NCI-H526 (cell line): ENCODE data around the gene TRAF3IP3.

ENCODE experiments used
- DNase-seq, 2 experiments: peaks; one replicate each; lab custom pipeline; 2025; lab: John Stamatoyannopoulos, UW

Gene TRAF3IP3, protein sequence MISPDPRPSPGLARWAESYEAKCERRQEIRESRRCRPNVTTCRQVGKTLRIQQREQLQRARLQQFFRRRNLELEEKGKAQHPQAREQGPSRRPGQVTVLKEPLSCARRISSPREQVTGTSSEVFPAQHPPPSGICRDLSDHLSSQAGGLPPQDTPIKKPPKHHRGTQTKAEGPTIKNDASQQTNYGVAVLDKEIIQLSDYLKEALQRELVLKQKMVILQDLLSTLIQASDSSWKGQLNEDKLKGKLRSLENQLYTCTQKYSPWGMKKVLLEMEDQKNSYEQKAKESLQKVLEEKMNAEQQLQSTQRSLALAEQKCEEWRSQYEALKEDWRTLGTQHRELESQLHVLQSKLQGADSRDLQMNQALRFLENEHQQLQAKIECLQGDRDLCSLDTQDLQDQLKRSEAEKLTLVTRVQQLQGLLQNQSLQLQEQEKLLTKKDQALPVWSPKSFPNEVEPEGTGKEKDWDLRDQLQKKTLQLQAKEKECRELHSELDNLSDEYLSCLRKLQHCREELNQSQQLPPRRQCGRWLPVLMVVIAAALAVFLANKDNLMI

DNA sequence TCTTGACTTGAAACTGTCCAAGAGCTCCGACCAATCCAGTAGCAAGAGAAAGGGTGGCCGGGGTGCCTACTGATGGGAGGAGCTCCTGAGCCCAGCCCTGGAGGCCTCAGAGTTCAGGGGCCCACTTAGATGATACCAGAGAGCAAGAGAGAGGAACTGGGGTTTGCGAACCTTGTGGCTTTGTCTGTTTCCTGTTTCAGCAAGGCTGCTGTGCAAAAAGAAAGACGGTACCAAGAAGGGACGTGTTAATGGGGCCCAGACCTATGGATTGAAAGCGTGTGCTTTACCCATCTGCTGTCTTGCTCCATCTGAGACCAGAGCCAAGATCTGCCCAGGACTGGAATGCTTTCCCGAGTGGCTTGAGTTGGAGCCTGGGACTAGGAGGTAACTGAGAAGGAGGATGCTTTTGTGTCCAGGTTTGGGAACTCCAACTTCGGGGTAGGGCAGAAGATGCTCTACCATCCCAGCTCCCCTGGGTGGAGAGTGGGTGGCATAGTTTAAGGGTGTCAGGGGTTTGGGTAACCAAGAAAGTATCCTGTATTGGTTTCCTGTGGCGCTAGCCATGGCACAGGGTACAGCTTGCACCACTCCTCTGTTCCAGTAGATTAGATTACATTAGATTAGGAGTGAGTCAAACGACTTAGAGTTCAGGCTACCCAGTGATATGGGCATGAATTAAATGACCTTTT lies at the start of gene TRAF3IP3:
Gene TRAF3IP3, plus strand, starts transcription at position 128 of the 689 bp plus-strand sequence. CDS start 3,987 bp downstream, outside the sequence.
- no peak for DNase-seq

DNA sequence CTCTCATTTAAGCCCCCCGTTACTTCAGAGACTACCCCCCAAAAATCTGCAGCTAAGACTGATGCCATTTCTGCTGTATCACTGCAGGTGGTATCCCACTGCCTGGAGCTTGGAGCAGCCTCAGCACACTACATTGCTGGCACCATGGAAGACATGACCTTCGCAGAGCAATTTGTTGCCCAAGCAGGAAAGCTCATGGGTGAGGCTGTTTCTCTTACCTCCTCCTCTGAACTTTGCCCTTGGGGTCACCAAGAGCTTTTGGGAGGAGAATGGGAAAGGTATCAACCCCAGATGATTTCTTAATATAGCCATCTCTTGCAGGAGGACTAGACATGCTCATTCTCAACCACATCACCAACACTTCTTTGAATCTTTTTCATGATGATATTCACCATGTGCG lies 49.2 kb upstream of the TRAF3IP3 start:
- no peak for DNase-seq

DNA sequence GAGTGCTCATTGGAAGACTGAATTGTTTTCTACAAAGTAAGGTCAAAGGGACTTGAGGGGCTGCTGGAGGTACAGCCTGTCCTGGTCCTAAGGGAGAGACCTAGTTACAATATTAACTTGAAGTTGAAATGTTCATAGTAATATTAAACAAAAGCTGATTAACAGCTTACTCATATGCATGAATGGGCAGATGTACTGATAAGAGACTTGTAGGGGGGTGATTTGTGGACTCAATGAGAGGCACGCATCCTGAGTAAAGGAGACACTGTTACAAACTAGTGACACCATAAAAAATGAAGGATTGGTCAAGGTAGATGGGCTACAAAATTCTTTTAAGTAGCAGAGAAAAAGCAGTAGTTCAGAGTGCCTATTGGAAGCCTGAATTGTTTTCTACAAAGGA lies 48.5 kb upstream of the TRAF3IP3 start:
- DNase-seq = no peak

DNA sequence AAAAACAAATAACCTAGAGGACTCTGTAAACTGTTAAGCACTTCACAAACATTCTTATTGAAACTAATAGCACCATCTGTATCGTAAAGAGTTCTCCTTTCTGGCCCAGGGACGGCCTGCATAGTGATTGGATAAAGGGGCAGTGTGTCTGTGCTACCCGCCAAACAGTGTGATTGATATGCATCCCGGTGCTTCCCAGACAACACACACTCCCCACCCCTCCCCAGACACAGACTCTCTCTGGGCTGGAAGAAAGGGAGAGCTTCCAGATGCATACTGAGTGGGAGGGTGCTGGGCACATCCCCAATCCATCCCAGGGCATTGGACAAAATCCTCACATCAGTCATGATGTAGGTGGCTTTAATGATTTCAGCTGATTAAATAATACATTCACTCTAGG lies 47.6 kb upstream of the TRAF3IP3 start:
- no peak for DNase-seq

DNA sequence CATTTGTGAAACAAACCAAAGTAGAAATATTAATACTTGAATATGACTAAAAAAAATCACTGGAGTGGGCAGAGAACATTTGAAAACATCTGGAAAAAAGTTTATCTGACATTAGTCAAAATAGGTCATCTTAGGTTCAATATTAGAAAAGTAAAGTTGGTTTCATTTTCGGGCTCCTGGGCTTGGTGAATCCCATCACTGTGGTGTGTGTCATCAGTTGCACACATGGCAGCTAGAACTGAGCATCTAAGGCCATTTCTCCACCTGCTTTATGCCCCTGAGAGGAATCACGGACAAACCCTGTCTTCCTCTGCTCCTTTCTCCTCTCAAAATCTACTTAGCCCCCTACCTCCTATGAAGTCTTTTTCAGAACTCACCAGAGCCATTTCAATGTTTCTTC lies 45.8 kb upstream of the TRAF3IP3 start:
- no peak for DNase-seq

DNA sequence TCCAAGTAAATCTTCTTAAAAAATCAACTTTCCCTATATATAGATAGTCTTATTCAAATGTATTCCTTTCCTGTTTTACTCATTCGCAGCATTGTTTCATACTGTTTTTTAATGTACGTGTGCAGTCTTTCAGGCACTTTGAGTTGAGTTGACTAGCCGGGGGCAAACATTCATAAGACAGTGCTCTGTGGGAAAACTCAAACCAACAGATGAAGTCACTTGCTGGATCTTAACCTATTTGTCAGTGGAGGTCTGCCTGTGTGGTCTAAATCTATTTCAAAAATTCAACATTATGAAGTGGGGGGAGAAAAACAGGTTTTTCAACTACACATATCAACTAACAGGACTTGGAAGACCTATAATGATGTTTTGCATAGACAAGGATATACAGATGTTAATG lies 45.0 kb upstream of the TRAF3IP3 start:
- peak; percentile 6 to 9 for DNase-seq

DNA sequence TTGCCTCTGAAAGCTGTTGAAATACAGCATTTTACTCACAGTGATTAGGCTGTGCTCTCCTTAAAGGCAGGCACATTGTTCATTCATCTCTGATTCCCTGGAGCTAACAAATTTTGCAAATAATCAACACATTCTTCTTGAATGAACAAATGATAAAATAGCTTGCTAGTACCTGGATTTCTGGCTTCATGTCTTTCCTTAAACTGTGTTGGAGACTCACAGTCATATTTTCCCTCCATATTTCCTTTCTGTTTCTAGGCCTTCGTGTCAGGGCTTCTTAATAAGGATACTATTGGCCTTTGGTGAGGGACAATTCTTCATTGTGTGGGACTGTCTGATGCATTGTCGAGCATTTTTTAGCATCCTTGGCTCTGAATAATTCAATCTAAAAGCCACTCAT lies 41.5 kb upstream of the TRAF3IP3 start:
- no peak for DNase-seq

DNA sequence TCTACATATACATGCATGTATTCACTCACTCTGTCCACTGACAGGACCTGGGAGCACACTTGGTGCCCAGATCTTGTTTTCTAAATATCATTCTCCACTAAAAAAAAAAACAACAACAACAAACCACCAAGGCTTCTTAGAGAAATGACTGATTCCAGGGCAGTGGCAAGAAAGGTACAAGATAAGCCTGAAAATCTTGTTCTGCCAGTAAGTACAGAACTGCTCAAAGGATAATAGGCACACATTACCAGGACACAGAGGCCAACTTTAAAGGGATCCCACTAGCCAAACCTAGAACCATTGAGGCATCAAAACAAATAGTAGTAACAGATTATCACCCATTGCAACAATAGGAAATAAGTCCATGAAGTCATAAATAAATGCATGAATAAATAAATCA lies 40.5 kb upstream of the TRAF3IP3 start:
- no peak for DNase-seq

DNA sequence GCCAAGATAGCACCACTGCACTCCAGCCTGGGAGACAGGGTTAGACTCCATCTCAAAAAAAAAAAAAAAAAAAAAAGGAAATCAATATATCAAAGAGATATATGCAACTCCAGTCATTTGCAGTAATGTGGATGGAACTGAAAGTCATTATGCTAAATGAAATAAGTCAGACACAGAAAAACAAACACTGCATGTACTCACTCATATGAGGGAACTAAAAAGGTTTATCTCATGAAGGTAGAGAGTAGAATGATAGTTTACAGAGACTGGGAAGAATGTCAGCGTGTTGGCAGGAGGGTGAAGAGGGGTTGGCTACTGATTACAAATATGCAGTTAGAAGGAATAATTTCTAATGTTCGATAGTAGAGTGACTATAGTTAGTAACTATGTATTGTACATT lies 38.0 kb upstream of the TRAF3IP3 start:
- DNase-seq = no peak

DNA sequence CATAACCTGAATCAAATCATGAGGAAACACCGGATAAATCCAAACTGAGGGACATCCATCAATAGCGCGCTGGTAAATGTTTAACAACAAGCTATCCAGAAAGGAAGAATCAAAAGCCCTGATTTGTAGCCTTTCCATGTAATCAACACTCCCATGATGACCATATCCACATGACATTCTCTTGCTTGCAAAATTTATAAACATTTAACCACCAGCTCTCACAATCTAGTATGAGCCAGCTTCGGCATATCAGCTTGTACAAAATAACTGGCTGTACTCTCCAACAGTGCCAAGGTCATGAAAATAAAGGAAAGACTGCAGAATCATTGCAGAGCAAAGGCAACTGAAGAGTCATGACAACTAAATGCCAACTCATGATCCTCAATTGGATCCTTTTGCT lies 35.5 kb upstream of the TRAF3IP3 start:
- DNase-seq = no peak

DNA sequence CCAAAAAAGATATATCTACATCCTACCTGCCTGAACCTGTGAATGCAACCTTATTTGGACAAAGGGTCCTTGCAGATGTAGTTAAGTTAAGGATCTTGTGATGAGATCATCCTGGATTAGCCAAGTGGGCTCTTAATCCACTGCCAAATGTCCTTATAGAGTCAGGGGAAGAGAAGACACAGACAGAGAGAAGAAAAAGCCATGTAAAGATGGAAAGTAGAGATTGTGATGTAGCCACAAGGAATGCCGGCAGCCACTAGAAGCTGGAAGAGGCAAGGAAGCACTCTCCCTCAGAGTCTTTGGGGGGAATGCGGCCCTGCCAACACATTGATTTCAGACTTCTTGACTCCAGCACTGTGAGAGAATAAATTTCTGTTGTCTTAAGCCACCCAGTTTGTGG lies 35.0 kb upstream of the TRAF3IP3 start:
- no peak for DNase-seq

DNA sequence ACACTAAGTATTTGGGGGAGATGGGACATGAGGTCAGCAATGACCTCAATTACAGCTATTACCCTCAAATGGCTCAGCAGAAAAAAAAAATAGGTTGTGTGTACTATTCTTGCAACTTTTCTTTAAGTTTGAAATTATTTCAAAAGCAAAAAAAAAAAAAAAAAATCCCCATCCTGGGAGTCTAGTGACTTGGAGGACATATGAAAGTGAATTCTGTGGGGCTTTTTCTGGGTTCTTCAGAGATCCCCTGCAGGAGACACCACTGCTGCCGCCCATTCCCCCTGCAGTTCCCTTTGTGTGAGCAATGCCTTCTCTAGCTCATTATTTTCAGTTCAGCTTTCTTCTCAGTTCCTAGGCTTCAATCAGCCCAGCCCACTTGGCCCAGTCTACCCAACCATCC lies 34.5 kb upstream of the TRAF3IP3 start:
- no peak for DNase-seq

DNA sequence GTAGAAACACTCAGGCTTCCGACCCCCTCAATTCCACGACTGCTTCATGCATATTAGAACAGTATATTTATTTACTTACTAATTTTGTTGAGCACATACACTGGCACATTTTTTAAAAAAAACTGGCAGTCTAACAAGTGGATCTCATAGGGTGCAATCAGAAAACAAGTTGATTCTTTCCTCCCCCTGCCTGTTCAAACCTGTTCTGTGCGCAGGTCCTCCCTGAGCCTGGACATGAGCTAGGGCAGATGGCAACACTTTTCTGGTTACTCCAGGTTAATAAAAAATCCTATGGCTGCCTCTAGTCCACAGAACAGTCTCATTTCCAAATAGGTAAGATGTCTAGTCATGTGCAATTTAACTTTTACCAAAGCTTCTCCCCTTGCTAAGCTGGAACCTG lies 32.6 kb upstream of the TRAF3IP3 start:
- DNase-seq = no peak

DNA sequence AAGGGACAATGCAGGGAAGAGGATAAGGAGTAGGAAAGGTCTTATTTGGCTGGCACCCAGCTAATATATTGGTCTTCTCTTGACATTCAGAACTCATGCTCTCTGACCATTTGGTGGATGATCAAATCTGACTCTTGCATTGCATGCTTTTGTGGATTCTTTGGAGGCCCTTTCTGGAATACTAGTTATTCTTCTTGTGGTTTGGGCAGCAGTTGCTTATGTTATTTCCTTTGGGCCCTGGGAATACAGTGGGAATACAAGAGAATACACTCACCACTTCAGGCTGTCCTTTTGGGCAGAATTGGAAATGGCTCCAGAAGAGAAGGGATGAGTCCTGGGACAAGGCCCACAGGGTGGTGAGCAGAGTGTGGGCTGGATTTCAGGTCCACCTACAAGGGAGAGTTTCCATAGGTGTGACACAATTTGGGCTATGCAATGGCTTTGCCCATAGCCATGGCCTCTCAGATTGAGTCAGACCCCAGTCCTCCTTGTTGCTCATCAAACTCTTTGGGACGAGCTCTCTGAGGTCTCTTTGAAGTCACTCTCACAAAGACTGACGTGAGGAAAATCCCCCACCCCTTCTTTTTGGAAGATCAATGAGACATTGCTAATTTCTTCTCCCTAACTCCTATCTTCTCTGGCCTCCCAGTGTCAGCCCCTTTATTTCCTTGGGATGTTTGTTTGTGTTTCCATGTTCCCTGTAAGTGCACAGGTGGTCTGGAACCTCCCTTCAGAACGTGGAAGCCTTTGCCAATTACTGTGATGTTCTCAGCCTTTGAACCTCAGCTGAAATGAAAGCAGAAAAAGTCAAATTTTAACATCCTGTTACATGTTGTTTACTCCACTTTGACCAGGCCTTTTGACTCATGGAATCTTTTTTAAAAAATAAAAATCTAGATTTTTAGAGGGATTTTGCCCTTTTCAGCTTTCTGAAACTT lies 31.8 kb upstream of the TRAF3IP3 start:
- DNase-seq = no peak

DNA sequence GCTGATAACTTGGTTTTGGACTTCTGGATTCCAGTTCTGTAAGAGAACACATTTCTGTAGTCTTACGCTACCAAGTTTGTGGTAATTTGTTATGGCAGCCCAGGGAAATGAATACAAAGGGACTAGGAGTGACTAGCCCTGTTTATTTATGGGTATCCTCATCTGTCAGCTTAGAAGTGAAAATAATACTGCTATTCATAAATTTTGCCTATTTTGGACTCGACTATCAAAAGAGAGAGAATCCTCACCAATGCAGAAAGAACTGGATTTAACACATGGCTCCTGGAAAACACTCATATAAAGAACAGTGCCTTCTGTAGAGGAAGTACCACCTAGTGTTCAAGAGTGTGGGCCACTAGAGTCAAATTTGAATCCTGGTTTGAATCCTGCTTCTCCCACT lies 28.6 kb upstream of the TRAF3IP3 start:
- no peak for DNase-seq

DNA sequence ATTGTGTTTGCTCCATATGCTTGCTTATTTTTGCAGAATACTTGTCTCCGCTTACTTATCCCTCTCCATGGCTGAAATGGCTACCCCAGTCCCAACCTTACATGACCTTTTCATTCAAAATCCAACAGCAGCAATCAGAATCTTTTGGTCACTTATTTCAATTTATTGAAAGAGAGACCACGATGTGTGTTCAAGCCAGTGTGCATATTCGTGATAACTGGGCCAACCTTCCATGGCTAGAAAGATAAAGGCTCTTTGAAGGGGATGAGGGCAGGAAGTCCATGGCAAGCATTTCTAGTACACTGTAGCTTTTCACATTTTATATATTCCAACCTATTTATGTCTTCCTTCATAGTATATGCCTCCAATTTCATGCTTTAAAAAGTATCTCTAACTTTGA lies 28.1 kb upstream of the TRAF3IP3 start:
- DNase-seq = no peak

DNA sequence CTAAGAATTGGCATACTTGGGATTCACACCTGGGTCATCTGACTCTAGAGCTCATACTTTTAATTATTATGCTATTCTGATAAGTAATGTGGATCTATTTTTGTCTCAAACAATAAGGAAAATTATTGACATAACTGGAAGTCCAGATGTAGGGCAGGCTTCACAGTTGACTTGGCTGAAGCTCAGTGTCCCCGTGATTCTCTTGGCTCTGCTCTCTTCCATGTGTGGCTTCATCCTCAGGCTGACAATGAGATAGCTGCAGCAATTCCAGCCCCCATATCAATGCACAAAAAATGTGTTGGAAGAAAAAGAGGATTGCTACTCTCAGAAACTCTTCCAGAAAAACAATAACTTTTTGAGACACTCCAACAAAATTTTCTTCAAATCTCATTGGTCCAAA lies 27.4 kb upstream of the TRAF3IP3 start:
- no peak for DNase-seq

DNA sequence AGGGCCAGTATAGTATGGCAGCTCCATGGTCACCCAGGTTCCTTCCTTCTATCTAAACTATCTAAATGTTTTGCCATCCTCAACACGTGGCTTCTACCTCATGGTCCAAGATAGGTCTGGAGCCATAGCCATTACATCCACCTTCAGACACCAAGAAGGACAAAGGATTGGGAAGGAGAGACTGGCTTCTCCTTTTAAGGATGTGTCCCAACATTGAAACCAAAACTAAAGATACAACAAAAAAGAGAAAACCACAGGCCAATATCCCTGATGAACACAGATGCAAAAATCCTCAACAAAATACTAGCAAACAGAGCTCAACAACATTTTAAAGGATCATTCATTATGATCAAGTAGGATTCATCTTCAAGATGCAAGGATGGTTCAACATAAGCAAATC lies 26.4 kb upstream of the TRAF3IP3 start:
- no peak for DNase-seq

DNA sequence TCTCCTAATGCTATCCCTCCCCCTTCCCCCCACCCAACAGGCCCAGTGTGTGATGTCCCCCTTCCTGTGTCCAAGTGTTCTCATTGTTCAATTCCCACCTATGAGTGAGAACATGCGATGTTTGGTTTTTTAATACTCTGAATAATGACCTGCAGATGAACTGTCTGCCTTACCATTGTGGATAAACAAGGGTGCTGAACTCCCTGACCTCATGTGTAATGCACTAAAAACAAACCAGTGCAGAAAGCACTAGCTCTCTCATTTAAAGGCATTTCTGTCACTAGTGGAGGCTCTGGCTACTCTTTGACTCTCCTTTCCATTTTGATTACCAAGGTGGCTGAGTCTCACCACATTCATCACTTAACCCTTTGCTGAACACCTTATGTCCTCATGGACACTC lies 23.1 kb upstream of the TRAF3IP3 start:
- DNase-seq = no peak

DNA sequence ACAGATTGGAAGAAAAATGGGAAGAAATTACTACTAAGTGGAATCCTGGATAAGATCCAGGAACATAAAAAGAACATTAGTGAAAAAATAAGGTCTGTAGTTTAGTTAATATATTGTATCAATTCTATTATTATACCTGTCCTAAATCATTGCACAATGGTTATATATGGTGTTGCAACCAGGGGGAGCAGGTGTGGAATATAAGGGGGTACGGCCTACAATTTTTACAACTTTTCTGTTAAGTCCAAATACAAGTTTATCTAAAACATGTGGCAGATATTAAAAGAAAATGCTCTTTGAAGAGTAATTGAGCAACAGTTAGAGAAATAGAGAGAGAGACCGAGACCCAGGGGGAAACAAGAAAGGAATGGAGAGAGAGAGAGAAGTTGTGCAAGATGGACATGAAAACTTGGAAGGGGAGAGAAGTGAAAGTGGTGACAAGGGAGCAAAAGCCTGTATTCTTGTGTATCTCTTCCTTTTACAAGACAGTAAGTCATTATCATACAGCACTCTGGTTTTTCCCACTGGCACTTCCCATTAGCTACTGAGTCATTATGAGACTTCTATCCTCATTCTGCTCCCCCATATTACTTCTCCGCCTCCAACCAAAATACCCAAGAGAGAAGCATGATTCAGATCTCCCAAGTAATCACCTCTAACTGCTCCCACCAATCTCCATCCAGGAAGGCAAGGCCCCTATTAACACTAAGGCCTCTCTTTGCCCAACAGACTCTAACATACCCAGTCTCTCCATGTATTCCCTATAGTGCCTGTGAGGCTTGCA lies 22.3 kb upstream of the TRAF3IP3 start:
- DNase-seq = no peak

DNA sequence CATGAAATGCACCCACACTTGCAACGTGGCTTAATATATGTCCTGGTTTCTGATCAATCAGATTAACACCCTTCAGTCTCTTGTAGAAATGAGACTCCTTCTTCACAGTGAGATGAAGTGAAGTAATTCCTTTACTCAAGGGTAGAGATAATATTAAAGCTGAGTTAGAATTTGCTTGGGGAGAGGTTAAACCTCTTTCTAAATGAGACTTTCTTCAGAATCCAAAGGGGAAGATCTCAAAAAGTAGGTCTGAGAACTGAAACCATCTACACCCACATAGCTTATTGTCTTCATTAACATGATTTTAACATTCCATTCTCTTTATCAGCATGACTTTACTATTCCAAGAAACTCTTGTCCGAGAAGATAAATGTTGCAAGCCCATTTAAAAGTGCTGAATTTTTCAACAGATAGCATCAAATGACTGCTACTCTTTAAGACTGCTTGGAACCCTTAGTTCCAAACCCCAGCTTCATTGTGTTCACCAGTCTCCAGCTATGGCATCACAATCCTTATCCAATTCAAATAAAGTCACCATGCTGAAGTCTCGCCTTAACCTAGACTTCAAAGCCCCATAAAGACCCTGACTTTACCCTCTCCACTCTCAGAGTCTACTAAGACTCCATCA lies 19.2 kb upstream of the TRAF3IP3 start:
- no peak for DNase-seq
